HepG2 (cell line): Measurements from ENCODE around the gene RHBDD2. TPM values are rescaled to one million over a fixed set of nuclear protein-coding genes. Genes with fewer than 3 reads are reported as not detected.
A peak's percentile ranks its signal among the peaks of the same experiment; 100 is the strongest.

Experiments used
- AKAP8 ChIP-seq: sonication (generic); formaldehyde crosslinking; IDR thresholded peaks from 2 replicates; pipeline ENCODE4 v1.5.1; 2020; ENCODE audit warnings: mild to moderate bottlenecking, missing genetic modification reagents
- IRF2 ChIP-seq: IDR thresholded peaks from 2 replicates; pipeline ENCODE4 v1.6.1; 2018; ENCODE audit warnings: missing genetic modification reagents, missing compliant biosample characterization
- RXRB ChIP-seq: IDR thresholded peaks from 2 replicates; pipeline ENCODE4 v1.6.1; 2016; ENCODE audit warnings: borderline replicate concordance, missing genetic modification reagents, missing compliant biosample characterization
- TEAD3 ChIP-seq: optimal IDR thresholded peaks from 2 replicates; pipeline ENCODE3; 2016; ENCODE audit warnings: borderline replicate concordance
- polyA plus RNA-seq, 8 experiments: library from polyadenylated mRNA; depleted of rRNA in 3 of 8; stranded (reverse) in 7 of 8; unstranded in 1 of 8; fragments of >200 nt; fragmentation: Illumina TruSeq in 4 of 8; extraction: Trizol in 4 of 8; gene quantifications; 2 replicates each; pipeline versions ENCODE4 v1.2.1 to v1.2.3, GENCODE V29; 2011 to 2016; ENCODE audit warnings: low read depth in 4 of 8, missing spikeins in 1 of 8, mixed read lengths in 1 of 8; ENCODE audit not compliant: insufficient read depth in 1 of 8
- total RNA-seq, 5 experiments: library from RNA; depleted of rRNA; stranded (reverse); fragments of >200 nt; fragmentation: Illumina TruSeq; extraction: Trizol; gene quantifications; 2 replicates each; pipeline ENCODE4 v1.2.3, GENCODE V29; 2016; ENCODE audit warnings: low read depth in 1 of 5
- TF ChIP-seq, protein P1 (sequence below): sonication (generic); formaldehyde crosslinking; IDR thresholded peaks from 2 replicates; pipeline ENCODE4 v1.4.0; 2020; ENCODE audit warnings: missing genetic modification reagents
- TF ChIP-seq, protein P2 (sequence below): sonication (generic); formaldehyde crosslinking; IDR thresholded peaks from 2 replicates; pipeline ENCODE4 v1.5.0; 2020; ENCODE audit warnings: mild to moderate bottlenecking, missing genetic modification reagents, borderline replicate concordance
- TF ChIP-seq, protein P3 (sequence below): IDR thresholded peaks from 2 replicates; pipeline ENCODE4 v1.6.1; 2016; ENCODE audit warnings: low read depth, borderline replicate concordance
- TF ChIP-seq, protein P4 (sequence below): sonication (generic); formaldehyde crosslinking; IDR thresholded peaks from 2 replicates; pipeline ENCODE4 v1.8.1; 2023; ENCODE audit warnings: mild to moderate bottlenecking, missing genetic modification reagents, borderline replicate concordance
- TF ChIP-seq, protein P5 (sequence below): sonication (generic); formaldehyde crosslinking; IDR thresholded peaks from 2 replicates; pipeline ENCODE4 v1.4.0; 2020; ENCODE audit warnings: missing genetic modification reagents, mild to moderate bottlenecking, borderline replicate concordance

Gene RHBDD2
- total and polyA plus RNA-seq, 2 of the 13 experiments (the other 11 are each of a cell fraction or from before 2014, with no cell fraction given), result 23.1 to 26.4 TPM

DNA sequence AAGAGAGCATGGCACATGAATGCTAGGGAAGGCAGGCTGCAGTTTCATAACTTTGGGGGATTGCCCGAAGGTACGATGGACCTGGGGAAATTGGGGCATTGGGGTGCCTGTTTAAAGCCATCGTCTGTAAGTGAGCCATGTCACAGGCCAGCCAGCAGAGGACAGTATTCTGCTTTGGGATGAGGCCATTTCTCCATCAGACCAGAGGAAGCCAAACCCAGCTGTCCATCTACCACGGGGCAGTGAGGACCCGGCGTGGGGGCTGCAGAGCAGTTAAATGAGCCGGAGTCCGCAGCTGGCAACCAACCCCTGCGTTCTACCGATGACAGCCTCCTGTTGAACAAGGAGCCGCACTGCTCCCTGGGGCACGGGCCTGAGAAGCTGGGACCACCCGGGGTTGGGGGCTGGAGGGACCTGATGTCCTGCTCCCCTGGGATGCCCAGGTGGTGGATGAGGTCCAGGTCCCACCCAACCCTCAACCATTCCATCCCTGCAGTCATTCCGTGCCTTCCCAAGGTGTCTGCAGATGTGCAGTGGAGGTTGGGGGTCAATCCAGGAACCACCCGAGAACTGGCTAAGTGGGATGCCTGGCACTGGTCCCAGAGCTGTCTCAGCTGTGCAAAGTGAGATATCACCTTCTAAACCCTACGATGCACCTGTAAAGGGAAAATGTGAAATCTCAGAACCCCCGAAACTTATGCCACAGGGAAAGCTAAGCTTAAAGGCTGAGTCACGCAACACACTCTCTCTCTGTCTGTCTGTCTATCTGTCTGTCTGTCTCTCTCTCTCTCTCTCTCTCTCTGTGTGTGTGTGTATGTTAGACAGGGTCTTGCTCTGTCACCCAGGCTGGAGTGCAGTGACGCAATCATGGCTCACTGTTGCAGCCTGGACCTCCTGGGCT, 12.1 kb upstream of the RHBDD2 start (continued):
- TF ChIP-seq, protein P1, sequence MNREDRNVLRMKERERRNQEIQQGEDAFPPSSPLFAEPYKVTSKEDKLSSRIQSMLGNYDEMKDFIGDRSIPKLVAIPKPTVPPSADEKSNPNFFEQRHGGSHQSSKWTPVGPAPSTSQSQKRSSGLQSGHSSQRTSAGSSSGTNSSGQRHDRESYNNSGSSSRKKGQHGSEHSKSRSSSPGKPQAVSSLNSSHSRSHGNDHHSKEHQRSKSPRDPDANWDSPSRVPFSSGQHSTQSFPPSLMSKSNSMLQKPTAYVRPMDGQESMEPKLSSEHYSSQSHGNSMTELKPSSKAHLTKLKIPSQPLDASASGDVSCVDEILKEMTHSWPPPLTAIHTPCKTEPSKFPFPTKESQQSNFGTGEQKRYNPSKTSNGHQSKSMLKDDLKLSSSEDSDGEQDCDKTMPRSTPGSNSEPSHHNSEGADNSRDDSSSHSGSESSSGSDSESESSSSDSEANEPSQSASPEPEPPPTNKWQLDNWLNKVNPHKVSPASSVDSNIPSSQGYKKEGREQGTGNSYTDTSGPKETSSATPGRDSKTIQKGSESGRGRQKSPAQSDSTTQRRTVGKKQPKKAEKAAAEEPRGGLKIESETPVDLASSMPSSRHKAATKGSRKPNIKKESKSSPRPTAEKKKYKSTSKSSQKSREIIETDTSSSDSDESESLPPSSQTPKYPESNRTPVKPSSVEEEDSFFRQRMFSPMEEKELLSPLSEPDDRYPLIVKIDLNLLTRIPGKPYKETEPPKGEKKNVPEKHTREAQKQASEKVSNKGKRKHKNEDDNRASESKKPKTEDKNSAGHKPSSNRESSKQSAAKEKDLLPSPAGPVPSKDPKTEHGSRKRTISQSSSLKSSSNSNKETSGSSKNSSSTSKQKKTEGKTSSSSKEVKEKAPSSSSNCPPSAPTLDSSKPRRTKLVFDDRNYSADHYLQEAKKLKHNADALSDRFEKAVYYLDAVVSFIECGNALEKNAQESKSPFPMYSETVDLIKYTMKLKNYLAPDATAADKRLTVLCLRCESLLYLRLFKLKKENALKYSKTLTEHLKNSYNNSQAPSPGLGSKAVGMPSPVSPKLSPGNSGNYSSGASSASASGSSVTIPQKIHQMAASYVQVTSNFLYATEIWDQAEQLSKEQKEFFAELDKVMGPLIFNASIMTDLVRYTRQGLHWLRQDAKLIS (CRISPR knock-in tag), result no peak
- TF ChIP-seq TEAD3 (CRISPR knock-in tag), result peak; percentile 72
- peak; percentile 39; the same call in 1 of the 2 replicates for TF ChIP-seq RXRB (CRISPR knock-in tag)
- no peak for TF ChIP-seq IRF2
- TF ChIP-seq, protein P2, sequence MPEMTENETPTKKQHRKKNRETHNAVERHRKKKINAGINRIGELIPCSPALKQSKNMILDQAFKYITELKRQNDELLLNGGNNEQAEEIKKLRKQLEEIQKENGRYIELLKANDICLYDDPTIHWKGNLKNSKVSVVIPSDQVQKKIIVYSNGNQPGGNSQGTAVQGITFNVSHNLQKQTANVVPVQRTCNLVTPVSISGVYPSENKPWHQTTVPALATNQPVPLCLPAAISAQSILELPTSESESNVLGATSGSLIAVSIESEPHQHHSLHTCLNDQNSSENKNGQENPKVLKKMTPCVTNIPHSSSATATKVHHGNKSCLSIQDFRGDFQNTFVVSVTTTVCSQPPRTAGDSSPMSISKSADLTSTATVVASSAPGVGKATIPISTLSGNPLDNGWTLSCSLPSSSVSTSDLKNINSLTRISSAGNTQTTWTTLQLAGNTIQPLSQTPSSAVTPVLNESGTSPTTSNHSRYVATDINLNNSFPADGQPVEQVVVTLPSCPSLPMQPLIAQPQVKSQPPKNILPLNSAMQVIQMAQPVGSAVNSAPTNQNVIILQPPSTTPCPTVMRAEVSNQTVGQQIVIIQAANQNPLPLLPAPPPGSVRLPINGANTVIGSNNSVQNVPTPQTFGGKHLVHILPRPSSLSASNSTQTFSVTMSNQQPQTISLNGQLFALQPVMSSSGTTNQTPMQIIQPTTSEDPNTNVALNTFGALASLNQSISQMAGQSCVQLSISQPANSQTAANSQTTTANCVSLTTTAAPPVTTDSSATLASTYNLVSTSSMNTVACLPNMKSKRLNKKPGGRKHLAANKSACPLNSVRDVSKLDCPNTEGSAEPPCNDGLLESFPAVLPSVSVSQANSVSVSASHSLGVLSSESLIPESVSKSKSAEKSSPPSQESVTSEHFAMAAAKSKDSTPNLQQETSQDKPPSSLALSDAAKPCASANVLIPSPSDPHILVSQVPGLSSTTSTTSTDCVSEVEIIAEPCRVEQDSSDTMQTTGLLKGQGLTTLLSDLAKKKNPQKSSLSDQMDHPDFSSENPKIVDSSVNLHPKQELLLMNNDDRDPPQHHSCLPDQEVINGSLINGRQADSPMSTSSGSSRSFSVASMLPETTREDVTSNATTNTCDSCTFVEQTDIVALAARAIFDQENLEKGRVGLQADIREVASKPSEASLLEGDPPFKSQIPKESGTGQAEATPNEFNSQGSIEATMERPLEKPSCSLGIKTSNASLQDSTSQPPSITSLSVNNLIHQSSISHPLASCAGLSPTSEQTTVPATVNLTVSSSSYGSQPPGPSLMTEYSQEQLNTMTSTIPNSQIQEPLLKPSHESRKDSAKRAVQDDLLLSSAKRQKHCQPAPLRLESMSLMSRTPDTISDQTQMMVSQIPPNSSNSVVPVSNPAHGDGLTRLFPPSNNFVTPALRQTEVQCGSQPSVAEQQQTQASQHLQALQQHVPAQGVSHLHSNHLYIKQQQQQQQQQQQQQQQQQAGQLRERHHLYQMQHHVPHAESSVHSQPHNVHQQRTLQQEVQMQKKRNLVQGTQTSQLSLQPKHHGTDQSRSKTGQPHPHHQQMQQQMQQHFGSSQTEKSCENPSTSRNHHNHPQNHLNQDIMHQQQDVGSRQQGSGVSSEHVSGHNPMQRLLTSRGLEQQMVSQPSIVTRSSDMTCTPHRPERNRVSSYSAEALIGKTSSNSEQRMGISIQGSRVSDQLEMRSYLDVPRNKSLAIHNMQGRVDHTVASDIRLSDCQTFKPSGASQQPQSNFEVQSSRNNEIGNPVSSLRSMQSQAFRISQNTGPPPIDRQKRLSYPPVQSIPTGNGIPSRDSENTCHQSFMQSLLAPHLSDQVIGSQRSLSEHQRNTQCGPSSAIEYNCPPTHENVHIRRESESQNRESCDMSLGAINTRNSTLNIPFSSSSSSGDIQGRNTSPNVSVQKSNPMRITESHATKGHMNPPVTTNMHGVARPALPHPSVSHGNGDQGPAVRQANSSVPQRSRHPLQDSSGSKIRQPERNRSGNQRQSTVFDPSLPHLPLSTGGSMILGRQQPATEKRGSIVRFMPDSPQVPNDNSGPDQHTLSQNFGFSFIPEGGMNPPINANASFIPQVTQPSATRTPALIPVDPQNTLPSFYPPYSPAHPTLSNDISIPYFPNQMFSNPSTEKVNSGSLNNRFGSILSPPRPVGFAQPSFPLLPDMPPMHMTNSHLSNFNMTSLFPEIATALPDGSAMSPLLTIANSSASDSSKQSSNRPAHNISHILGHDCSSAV (CRISPR knock-in tag), result no peak
- TF ChIP-seq AKAP8, result no peak
- TF ChIP-seq, protein P3, sequence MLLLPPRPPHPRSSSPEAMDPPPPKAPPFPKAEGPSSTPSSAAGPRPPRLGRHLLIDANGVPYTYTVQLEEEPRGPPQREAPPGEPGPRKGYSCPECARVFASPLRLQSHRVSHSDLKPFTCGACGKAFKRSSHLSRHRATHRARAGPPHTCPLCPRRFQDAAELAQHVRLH (CRISPR knock-in tag), result peak; percentile 64; the same call in 1 of the 2 replicates
- TF ChIP-seq, protein P4, sequence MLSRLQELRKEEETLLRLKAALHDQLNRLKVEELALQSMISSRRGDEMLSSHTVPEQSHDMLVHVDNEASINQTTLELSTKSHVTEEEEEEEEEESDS (CRISPR knock-in tag), result no peak
- TF ChIP-seq, protein P5, sequence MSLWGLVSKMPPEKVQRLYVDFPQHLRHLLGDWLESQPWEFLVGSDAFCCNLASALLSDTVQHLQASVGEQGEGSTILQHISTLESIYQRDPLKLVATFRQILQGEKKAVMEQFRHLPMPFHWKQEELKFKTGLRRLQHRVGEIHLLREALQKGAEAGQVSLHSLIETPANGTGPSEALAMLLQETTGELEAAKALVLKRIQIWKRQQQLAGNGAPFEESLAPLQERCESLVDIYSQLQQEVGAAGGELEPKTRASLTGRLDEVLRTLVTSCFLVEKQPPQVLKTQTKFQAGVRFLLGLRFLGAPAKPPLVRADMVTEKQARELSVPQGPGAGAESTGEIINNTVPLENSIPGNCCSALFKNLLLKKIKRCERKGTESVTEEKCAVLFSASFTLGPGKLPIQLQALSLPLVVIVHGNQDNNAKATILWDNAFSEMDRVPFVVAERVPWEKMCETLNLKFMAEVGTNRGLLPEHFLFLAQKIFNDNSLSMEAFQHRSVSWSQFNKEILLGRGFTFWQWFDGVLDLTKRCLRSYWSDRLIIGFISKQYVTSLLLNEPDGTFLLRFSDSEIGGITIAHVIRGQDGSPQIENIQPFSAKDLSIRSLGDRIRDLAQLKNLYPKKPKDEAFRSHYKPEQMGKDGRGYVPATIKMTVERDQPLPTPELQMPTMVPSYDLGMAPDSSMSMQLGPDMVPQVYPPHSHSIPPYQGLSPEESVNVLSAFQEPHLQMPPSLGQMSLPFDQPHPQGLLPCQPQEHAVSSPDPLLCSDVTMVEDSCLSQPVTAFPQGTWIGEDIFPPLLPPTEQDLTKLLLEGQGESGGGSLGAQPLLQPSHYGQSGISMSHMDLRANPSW (CRISPR knock-in tag), result no peak
